Peyer's patch (tissue), 4 donors: ENCODE data around the gene SFTA2.

Experiments
- POLR2A ChIP-seq, 2 donors: fragments of 450-650 bp; IDR thresholded peaks; one replicate each; pipeline ENCODE4 v1.5.1; 2017; ENCODE audit warnings: antibody characterized with exemption in 2 of 2, mild to moderate bottlenecking in 2 of 2, moderate library complexity in 2 of 2
- TF ChIP-seq, protein P1 (sequence below), 6 experiments: fragments of 450-650 bp in 4 of 6; fragments of 200-600 bp in 2 of 6; sonication (generic) in 1 of 6; IDR thresholded peaks; one replicate each; pipeline ENCODE4 v1.5.1; 2017 to 2019; ENCODE audit warnings: antibody characterized with exemption in 6 of 6, mild to moderate bottlenecking in 3 of 6, moderate library complexity in 1 of 6

DNA sequence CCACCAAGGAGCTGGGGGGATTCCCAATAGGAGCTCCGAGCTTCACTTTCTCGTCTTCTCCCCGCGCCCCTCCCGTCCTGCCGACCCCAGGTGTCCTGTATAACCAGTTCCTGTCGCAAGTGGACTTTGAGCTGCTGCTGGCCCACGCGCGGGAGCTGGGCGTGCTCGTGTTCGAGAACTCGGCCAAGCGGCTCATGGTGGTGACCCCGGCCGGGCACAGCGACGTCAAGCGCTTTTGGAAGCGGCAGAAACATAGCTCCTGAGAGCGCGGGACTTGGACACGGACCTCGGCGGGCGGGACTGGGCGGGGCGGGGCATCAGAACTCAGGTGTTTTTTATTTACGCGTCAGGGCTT lies 18.3 kb downstream of the SFTA2 start:
- TF ChIP-seq POLR2A (IDR thresholded peaks at IDR 0.05) = no peak
- TF ChIP-seq, protein P1, sequence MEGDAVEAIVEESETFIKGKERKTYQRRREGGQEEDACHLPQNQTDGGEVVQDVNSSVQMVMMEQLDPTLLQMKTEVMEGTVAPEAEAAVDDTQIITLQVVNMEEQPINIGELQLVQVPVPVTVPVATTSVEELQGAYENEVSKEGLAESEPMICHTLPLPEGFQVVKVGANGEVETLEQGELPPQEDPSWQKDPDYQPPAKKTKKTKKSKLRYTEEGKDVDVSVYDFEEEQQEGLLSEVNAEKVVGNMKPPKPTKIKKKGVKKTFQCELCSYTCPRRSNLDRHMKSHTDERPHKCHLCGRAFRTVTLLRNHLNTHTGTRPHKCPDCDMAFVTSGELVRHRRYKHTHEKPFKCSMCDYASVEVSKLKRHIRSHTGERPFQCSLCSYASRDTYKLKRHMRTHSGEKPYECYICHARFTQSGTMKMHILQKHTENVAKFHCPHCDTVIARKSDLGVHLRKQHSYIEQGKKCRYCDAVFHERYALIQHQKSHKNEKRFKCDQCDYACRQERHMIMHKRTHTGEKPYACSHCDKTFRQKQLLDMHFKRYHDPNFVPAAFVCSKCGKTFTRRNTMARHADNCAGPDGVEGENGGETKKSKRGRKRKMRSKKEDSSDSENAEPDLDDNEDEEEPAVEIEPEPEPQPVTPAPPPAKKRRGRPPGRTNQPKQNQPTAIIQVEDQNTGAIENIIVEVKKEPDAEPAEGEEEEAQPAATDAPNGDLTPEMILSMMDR (IDR thresholded peaks at IDR 0.05) = no peak
